SIG-M5 treated with dmso at 0.1 percent for 504 hours (cell line): ENCODE data around the gene MS4A14.
A peak's percentile ranks its signal among the peaks of the same experiment; 100 is the strongest.
"Not testable (repeated sequence)": the region's sequence is repeated elsewhere in the genome, so short reads cannot be mapped to it uniquely, and the experiment has no call there.

Source experiments
- DNase-seq: peaks from one replicate; lab custom pipeline; 2025; ENCODE audit not compliant: unreplicated experiment; lab: John Stamatoyannopoulos, UW

Gene MS4A14, protein sequence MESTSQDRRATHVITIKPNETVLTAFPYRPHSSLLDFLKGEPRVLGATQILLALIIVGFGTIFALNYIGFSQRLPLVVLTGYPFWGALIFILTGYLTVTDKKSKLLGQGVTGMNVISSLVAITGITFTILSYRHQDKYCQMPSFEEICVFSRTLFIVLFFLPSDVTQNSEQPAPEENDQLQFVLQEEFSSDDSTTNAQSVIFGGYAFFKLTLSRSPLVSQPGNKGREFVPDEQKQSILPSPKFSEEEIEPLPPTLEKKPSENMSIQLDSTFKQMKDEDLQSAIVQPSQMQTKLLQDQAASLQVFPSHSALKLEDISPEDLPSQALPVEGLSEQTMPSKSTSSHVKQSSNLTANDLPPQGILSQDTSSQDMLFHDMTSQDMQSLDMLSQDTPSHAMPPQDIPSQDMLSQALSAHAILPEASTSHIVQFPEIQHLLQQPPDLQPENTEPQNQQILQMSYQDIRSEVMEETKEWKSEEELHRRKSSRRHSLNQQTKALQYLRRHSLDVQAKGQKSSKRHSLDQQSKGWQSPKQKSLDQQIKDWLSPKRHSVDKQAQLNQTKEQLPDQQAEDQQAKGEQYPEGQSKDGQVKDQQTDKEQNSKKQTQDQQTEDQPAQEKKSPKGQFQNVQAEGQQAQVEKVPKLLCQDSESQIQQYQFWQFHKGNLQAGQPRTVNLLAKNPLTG

DNA sequence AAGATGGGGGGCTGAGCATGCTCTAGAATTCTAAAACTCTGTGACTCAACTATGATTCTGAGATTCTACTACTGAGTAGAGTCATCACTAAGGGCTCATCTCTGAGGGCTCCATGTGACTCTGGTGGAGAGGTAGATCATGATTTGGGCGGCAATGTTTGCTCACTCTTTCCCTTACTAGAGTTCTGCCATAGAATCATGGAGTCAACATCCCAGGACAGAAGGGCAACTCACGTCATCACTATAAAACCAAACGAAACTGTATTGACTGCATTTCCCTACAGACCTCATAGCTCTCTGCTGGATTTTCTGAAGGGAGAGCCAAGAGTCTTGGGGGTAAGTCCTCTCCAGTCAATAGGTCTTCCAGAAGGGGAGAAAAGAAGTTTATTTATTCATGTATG lies at the start of gene MS4A14:
Gene MS4A14, plus strand, starts transcription at position 78 of the 400 bp plus-strand sequence. Its CDS starts 120 bp downstream, at position 198.
- DNase-seq, result peak; percentile 84

DNA sequence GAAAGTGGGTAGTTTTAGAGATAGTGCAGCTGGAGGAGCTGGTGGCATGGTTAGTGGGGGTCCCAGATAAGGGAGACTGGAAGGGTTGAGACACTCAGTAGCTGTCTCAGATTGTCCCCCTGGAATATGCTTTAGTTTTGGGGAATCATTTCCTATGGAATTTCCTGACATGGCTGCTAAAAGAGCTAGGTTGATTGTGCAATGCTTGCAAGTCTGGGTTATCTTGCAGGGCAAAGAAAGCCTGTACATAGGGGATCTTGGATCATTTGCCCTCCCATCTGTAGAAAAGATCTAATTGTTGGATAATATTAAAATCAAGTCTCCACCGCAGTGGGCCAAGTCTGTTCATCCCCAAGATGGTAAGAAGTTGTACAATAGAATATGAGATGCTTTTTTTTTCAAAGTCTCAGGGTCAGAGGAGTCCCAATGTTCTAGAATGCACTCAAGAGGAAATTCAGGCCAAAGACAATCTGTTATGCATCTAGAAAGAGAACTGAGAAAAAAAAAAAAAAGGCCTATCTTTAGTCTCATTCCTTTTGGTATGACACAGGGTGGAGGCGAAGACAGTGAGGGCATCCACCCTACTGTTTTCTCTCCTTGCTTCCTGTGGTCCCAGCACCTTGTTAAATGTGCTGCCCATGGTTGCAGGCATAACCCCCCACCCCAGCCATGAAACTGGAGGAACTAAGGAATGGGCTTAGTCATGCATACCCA lies 49.0 kb upstream of the MS4A14 start:
- no peak for DNase-seq

DNA sequence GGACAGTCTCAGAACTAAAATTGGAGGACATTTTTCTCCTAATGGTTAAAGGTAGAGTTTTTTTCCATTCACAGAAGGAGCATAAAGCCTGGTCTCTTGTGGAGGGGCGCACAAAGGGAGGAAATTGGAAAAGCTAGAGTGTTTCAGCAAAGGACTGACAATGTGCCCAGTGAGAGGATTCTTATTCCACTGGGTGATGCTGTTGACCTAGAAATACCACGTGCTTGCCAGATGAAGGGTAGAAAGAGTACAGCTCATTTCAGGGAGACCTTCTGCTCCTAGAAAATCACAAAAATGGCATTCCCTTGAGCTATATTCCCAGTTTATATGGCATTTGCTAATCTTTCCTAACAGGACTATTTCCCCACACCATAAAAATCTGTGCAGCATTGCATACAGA lies 48.1 kb upstream of the MS4A14 start:
- DNase-seq, result peak; percentile 2

DNA sequence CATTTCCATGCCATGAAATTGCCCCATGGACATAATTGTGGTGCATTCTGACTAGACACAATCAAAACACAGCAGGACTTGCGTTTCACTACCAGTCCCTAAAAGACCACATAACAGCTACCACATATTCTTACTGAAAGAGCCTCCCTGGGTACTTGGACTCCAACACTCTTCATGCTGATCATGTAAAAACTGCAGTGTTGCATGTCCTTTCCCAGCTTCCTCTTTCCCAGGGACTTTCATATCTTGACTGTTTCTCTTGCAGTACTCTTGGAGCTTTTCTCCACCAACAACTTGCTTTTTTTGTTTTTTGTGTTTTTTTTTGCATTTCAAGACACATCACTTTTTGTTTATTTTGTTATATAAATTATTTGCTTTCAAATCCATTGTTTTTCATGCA lies 46.3 kb upstream of the MS4A14 start:
- peak; percentile 41 for DNase-seq

DNA sequence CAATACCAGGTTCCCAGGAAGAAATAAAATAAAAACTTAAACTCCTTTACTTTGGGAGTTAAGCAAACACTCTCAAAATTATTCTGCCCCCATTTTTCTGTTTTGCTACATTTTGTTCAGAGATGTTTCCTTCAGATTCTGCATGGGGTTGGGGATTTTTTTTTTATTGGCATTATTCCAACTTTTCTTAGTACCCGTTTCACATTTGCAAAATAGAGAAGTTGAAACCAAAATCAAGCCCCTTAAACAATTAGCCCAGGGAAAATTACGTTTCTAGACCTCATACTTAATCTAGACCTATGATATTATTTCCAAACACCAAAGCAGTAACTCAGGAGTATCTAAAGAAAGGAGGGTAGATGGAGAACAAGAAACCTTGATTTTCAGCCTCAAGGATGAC lies 38.5 kb upstream of the MS4A14 start:
- no peak for DNase-seq

DNA sequence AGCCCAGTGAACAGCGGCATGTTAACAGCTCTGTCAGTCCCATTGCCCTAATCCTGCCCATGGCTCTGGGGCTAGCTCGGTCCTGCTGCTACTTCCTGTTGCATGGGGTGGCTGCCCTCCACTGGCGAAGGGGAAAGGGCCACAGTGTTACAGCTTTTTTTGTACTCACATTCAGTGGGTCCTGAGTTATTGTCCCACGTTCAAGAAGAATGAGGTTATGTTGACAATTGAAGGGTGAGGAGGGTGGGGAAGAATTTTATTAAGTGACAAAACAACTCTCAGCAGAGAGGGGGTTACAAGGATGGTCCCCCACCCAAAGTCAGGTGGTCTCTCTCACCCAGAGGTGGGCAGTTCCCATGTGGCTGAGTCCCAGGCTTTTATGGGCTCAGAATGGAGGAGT lies 35.6 kb upstream of the MS4A14 start:
- DNase-seq, result no peak

DNA sequence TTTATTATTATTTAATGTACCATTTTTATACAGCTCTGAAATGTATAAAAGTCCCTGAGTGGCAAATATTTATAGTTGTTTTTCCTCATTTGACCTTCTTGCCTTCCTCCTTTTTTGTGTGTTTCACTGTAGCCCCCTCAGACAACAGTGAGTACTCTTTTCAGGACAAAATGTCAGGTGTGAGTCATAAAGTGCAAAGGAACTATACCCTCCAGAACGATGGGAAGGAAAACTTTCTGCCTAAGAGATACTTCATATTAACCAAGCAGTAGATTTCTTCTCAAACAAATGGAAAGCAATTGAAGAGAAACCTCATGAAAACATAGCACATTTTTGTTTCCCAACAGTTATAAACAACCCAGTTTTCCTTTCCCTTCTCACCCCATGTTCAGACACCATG lies 34.0 kb upstream of the MS4A14 start:
- DNase-seq, result no peak

DNA sequence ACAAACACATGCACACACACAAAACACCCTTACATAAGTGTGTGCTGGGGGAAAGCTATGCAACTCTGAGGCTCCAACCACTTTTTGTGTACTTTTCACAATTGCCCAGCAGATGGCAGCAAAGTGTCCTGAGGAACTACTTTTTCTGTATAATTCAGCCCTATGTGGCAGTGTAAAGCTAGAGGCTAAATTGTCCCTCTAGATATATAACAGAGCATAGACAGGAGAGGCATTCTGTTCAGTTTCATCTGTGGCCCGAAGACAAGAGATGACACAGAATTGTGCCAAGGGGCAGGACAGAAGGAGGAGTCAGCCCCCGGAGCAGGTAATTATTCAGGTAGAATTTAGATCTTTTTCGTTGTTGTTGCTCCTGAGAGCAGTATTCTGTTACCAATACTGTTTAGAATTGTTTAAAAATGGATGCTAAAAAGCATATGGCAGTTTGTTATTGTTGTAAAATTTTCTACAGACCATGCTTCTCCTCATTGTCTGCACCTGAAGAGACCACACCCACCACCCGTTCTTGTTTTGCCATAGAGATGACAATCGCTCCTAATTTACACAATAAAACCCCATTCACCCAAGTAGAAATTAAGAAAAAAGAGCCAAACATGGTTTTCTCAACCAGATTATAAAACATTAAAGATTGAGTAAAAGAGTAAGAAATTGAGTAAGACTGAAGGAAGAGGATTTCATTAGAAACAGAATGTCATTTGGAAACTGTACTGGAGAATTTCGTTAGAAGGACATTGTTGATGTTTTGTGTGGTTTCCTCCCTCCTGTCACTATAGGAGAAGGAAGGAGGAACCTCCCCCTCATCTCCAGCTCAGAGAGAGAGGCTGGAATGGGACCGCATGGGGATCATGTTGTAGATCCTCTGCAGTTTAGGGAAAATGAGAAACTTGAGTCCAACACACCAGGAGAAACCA lies 32.5 kb upstream of the MS4A14 start:
- peak; percentile 85 for DNase-seq

DNA sequence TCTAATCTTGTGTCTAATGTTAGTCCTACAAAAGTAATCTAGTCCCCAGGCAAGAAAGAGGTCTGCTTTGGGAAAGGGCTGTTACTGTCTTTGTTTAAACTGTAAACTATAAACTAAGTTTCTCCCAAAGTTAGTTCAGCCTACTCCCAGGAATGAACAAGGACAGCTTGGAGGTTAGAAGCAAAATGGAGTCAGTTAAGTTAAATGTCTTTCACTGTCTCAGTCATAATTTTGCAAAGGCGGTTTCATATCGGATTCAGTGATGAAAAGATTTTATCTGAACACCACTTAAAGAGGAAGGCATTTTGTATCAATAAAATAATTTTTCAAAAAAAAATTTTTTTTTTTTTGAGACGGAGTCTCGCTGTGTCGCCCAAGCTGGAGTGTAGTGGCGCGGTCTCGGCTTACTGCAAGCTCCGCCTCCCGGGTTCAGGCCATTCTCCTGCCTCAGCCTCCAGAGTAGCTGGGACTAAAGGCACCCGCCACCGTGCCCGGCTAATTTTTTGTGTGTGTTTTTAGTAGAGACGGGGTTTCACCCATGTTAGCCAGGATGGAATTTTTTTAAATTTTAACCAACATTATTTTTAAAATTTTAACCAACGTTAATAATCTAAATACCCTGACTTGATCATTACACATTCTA lies 29.9 kb upstream of the MS4A14 start:
- not testable (repeated sequence) for DNase-seq

DNA sequence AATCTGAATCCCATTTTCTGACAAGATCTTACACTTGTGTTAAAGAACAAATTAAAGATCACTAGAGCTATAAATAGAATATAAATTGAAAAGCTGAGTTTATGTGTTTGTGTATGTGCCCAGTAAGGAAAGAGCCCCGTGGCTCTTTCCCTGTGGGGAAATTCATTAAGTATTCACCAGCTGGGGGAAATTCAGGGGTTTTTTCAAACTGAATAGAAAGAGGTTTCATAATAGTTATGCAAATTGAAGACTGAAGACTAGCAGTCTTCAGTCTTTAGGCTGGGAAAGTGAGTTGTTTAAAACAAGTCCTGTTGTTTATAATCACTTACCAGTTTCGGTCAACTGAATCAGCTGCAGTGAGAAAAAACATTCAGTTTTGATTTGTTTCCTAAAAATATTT lies 29.2 kb upstream of the MS4A14 start:
- DNase-seq, result peak; percentile 30

DNA sequence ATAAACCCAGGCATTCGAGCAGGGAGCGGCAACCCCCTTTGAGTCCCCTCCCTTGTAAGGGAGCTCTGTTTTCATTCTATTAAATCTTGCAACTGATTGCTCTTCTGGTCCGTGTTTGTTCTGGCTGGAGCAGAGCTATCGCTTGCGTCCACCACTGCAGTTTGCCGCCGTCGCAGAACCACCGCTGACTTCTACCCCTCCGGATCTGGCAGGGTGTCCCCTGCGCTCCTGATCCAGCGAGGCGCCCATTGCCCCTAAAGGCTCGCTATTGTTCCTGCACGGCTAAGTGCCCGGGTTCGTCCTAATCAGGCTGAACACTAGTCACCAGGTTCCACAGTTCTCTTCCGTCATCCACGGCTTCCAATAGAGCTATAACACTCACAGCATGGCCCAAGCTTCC lies 28.4 kb upstream of the MS4A14 start:
- no peak for DNase-seq

DNA sequence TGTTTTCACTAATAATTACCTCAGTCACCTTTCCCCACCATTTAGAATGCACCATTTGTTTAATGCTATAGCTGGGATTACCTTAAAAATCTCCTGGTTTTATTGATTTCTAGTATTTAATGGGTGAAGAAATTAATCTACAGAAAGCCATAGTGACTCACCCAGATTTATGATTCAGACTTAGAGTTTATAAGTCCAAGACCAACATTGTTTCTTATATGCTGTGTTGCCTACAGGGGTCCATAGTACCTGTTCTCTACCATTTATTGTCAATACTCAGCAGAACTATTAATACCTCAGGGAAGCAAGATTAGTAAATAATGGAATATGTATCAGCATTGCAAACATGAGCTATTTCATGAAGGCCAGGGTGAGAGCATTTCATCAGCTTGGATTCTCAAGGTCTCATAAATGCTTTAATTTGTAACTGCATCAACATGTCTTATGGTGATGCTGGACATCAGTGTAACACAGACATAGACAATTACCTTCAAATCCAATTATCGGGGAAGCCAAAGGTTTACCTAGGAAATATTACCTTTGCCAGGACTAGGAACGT lies 25.9 kb upstream of the MS4A14 start:
- DNase-seq, result no peak

DNA sequence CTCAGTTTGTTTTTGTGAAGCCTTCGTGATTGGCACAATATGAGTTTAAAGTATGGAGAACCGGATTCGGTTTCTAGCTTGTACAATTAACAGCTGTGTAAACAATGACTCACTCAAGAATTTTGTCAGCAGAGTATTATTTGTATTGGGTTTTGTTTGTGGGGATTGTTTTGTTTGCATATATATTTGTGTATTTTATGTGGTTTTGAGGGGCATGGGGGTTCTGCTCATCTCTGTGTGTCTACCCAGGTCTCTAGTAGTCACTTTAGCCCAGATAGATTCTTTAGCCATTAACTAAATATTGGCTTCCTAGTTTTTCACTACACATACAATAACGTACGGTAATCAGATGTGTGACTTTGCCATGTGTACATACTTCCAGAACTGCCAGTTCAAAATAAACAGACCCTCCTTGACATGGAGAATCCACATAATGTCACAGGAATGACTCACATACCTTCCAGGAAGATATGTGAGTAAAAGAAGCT lies 25.4 kb upstream of the MS4A14 start:
- DNase-seq, result peak; percentile 47

DNA sequence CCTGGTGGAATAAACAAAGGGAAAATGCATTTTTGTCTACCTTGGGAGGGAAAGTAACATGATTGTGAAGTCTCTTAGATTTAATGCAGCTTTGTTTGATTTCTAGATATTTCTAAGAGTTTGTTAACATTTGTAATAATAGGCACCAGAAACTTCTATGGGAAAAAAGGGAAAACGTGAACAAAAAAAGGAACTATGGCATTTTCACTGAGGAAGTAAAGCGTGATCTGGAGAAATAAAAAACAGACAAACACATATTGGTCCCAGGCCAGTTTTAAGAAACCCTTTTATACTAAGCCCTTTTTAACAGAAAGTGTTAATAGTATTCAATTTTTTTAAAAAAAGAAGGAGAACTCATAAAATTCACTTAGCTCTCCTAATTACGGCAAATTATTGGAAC lies 24.9 kb upstream of the MS4A14 start:
- no peak for DNase-seq

DNA sequence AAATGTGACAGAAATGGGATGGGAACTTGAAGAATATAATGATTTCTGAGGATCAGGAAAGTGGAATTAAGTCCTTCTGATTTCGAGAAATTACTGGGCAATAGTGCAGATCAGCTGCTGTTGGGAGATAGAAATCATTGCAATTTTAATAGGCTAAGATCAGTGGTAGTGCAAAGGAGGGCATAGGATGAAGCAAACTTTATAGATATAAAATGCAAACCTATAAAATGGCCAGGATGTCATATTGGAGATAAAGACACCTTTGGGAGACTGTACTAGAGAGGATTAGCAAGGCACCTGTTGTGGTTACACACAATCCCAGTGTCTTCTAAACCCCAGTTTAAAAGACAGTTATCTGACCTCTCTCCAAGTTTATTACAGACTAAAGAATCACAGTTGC lies 24.4 kb upstream of the MS4A14 start:
- DNase-seq, result no peak

DNA sequence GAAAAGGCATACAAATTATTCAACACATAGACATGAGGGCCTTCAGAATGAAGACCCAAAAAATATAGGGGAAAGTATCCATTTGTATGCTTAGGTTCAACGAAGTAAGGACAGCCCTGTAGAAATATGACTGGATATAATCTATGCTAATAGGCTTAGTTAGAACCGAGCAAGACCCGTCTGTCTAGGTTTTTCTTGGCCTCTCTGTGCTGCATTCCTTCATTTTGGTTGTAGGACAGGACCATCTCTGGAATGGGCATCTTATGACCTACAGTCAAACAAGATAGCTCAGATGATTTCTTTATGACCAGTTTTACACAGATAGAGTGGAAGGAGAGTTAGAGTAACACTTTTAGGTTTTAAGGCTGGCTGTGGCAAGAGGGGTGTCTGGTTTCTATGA lies 23.5 kb upstream of the MS4A14 start:
- no peak for DNase-seq

DNA sequence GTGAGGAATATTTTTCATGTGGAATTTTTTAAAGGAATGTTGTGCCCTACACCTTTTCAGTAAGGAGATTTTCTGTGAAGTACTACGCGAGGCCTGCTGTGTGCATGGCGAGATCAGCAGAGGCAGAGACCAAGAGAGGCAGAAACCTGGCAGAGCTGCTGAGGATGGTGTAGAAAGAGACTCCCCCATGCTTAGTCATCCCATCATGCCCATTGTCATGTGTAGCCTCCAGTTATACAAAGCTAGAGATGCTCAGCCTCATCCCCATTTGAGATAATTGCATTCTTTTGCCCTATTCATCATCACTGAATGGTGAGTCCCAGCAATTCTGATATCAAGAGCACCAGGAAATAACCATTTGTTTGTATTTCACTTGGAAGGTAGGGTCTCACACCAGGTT lies 20.9 kb upstream of the MS4A14 start:
- no peak for DNase-seq

DNA sequence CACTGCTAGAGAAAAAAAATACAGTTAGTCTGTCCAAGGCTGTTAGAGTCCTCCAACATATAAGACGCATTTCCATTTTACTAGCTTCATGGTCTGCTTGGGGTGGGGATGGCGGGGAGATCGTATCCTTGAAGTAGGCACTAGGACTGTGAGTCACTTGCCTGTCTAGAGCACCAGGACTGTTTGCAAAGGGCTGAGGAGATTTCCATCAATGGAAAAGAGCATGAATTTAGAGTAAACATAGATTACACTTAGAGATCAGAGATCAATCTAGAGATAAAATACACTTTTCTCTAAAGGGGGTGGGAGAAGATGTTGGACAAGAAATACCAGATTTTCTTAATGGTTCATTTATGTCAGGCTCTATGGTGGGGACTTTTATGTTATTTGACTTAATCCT lies 19.7 kb upstream of the MS4A14 start:
- no peak for DNase-seq

DNA sequence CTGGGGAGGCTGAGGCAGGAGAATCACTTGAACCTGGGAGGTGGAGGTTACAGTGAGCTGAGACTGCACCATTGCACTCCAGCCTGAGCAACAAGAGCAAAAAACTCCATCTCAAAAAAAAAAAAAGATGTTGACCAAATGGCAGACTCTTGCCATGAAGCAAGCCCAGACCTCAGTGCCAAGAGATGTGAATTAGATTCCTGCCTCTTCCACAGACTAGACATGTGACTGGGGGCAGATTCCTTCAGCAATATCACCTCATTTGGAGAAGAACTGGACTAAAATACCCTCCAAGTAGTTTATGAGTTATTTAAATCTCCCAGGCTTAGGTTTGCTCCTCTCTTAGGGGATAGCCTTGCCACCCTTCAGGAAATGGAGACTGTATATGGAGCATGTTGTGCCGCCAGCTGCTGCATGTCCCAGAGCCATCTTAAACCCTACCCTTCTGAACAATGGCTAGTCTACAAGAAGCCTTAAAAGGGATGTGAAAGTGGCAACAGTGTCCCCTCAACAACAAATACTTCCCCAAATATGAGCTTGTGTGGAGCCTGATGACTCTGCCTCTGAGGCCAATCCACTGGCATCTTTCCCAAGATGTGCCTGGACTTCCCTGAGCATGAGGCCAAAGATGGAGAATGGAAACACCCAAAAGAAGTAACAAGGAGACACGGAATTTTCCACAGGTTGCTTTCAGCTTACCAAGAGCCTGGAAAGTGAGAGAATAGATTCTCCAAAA lies 18.7 kb upstream of the MS4A14 start:
- peak; percentile 90 for DNase-seq
